GM21576 (cell line): ENCODE results near the gene NPIPA5.
"Not testable (repeated sequence)": the region's sequence is repeated elsewhere in the genome, so short reads cannot be mapped to it uniquely, and the experiment has no call there.

Experiments used
- ATAC-seq: cut with Tn5 transposase; IDR thresholded peaks from one replicate; pipeline ENCODE4 v1.9.1; 2021; ENCODE audit warnings: mild to moderate bottlenecking, moderate library complexity; ENCODE audit not compliant: unreplicated experiment

The NPIPA5 gene

DNA sequence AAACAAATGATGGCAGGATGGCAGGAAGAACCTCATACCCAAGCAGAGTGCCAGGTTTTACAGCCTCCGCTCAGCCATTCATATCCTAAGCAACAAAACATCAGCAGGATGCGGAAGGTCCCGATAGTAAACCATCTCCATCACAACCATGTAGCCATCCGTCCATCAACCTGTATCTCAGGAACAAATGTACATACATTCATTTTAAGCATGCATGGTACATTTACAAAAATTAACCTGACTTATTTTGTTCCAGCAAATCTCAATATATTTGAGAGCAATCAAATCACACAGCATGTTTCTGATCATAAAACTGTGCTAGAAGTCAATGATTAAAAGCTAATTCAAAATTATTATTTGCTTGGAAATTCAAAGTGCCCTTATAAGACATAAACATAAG lies at the start of gene NPIPA5:
TSS of gene NPIPA5 (minus strand) at position 101 of the 400 bp plus-strand sequence. CDS start at position 101, 0 bp downstream.
- ATAC-seq, result not testable (repeated sequence)

DNA sequence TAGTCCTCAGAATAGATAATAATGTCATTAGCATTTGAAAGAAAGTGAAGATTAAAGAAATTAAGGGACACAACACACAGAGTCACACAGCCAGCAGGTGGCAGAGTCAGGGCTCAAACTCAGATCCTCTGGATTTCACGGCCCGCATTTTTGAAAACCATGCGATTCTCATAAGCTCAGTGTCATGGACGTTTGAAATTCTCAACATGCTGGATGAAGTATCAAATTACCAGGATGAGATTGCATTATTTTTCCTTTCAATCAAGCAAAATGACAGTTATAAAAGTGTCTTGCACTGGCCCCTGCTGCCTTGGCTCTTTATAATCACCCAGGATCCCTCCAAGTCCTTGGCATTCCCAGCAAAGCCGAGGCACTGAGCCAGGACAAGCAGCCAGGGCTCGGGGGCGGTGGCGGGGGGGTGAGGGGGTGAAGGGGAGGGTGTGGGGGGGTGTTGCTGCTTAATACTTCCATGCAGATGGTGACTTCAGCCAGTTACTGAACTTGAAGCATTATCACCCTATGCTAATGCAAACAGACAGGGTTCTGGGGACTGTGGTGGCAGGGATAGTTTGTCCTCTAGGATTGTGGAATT lies 49.6 kb upstream of the NPIPA5 start:
- no peak for ATAC-seq

DNA sequence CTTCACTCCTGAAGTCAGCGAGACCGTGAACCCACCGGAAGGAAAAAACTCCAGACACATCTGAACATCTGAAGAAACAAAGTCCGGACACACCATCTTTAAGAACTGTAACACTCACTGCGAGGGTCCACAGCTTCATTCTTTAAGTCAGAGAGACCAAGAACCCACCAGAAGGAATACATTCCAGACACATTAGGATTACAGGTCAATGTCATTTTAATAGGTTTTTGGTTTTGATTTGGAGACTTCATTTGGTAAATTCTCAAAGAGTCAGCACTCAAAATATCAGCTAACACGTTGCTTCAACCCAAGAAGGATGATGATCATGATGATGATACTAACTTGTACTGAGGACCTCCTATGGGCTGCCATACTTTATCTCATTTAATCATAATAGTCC lies 48.7 kb upstream of the NPIPA5 start:
- ATAC-seq, result no peak

DNA sequence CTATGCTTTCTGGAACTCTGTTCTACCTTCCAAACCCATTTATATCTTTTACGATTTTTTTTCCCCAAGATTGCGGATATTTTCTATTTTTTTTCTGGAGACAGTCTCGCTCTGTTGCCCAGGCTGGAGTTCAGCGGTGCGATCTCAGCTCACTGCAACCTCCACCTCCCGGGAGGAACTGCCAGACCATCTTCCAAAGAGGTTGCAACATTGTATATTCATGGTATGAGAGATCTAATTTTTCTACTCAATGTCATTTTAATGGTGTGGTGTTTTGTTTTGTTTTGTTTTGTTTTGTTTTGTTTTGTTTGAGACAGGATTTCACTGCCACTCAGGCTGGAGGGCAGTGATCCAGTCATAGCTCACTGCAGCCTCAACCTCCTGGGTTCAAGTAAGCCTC lies 47.8 kb upstream of the NPIPA5 start:
- no peak for ATAC-seq

- no peak for ATAC-seq
Observed at GRCh38 chr16:15422222-15422621, 44.1 kb upstream of the NPIPA5 start.

DNA sequence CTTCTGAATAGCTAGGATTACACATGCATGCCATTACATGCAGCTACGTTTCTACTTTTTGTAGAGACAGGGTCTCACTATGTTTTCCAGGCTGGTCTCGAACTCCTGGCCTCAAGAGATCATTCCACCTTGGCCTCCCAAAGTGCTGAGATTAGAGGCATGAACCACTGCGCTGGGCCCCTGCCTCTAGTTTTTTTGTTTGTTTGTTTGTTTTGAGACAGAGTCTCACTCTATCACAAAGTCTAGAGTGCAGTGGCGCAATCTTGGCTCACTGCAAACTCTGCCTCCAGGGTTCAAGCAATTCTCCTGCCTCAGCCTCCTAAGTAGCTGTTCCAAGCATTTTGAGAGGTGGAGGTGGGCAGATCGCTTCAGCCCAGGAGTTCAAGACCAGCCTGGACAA lies 43.6 kb upstream of the NPIPA5 start:
- ATAC-seq, result not testable (repeated sequence)

DNA sequence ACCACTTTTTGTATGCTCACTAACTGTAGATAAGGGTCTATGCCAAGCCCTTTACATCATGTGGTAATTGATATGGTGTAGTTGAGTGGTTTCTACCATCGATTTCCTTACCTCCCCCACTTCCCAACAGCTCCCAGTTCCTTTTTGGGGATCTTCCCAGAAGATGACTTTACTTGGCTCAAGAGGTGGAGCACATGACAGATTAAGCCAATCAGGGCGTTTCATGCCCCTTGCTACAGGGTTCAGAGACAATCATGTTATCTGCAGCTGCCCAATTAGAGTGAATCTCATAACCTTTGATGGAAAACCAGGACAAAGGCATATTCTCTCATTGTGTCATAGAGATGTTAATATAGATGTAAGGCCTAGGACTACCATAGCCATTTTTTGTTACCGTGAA lies 40.1 kb upstream of the NPIPA5 start:
- ATAC-seq, result no peak

- no peak for ATAC-seq
Observed at GRCh38 chr16:15417197-15417596, 39.1 kb upstream of the NPIPA5 start.

DNA sequence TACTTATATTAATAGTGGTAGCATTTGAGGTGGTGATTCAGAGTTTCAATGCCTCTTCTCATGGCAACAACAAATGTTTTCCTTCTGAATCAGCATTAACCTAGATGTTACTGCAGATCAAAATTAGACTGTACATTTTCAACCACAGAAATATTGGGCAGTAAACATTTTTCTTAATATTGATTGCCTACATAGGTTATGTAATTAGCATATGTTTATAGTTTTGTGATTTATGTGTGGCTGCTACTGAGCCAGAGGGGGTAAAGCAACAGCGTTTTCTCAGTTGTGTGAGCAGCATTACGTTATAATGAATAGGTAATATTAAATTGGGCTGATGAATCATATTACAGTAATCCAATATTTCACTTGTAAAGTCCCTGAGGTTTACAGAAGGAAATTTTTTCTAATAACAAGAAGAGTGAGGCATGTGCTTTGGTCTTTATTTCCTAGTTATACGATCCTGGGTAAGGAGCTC lies 37.5 kb upstream of the NPIPA5 start:
- no peak for ATAC-seq

DNA sequence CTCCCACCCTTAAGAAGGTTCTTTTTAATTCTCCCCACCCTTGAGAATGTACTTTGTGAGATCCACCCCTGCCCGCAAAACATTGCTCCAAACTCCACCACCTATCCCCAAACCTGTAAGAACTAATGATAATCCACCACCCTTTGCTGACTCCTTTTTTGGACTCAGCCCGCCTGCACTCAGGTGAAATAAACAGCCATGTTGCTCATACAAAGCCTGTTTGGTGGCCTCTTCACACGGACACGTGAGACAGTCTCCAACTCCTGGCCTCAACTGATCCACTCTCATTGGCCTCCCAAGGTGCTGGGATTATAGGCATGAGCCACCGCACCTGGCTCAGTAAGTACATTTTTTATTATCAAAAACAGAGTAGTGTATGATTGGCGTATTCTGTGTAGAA lies 31.4 kb upstream of the NPIPA5 start:
- not testable (repeated sequence) for ATAC-seq

DNA sequence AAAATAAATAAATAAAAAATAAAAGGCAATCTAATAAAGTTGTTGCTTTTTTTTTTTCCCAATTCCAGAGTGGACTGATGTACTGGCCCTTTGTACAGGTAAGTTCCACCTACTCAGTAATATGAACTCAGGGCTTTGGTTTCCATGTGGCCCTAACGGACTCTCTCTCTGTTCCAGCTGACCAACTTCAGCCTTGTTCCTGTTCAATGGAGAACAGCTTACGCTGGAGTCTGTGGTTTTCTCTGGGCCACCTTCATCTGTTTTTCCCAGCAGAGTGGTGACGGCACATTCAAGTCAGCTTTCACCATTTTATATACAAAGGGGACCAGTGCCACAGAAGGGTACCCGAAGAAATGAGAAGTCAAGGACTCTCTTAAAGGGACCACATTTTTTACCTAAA lies 29.7 kb upstream of the NPIPA5 start:
- ATAC-seq, result not testable (repeated sequence)

DNA sequence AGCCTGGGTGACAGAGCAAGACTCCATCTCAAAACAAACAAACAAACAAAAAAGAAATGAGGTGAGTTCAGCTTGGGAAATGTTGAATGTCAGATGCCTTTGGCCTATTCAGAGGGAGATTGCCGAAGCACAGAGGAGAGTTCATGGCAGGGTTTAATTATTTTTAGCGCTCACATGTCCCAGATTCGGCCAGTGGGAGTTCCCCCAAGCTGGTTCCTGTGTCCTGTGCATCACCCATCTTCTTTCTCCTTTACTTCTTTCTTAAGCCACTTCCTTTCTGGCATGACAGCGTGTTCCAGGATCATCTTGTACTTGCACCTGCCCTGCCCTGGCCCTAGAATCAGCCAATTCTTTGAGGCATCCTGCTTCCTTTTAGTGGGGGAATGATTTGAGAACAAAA lies 26.7 kb upstream of the NPIPA5 start:
- ATAC-seq, result no peak

GRCh38 chr16:15404091-15404490 lies 26.0 kb upstream of the NPIPA5 start:
- ATAC-seq, result not testable (repeated sequence)

- ATAC-seq, result no peak
Observed at GRCh38 chr16:15403392-15403995, 25.4 kb upstream of the NPIPA5 start.

GRCh38 chr16:15401972-15402371 lies 23.9 kb upstream of the NPIPA5 start:
- no peak for ATAC-seq

GRCh38 chr16:15400314-15400713 lies 22.2 kb upstream of the NPIPA5 start:
- ATAC-seq, result not testable (repeated sequence)

- no peak for ATAC-seq
Observed at GRCh38 chr16:15399317-15399716, 21.2 kb upstream of the NPIPA5 start.

- no peak for ATAC-seq
Observed at GRCh38 chr16:15398618-15399316, 20.7 kb upstream of the NPIPA5 start.

DNA sequence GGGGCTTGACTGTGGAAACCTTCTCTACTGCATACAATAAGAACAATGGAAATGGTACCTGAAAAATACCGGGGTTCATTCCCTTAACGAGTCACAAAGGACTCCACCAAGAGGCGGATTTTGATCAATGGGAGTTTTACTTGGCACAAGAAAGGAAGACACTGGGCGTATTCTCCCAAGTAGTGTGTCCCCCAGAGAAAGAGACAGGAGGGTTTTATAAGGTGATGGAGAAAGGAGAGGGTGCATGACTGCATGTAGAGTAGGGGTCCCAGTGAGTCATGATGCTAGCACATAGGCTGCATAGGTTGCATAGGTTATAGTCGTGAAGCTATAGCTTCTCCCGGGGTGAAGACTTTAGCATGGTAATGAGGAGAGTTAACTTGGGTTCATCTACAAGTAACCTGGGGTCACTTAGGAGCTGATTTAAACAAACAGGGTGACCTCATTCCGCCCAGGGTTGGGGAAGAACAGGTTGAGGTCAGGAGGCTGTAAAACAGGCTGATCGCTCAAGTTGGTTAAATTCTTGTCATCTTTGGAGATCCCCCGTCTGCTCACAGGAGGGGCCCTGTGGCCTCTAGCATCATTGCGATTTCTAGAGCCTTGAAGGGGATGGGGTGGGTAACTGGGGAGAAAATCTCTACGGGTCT lies 19.0 kb upstream of the NPIPA5 start:
- no peak for ATAC-seq

DNA sequence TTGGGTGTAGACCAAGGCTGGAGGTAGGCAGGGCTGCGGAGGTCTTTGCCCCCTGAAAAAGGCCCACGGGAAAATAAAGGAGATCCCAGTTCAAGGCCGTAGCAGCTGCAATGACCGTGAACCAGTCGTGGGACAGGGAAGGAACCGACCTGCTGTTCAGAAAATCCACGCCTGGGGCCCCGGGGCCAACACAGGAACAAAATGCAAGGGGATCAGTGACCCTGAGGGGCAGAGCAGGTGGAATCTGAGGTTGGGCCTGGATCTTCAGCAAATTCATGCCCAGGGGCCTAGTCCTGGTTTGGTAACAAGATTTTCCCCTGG lies 18.4 kb upstream of the NPIPA5 start:
- ATAC-seq, result not testable (repeated sequence)

DNA sequence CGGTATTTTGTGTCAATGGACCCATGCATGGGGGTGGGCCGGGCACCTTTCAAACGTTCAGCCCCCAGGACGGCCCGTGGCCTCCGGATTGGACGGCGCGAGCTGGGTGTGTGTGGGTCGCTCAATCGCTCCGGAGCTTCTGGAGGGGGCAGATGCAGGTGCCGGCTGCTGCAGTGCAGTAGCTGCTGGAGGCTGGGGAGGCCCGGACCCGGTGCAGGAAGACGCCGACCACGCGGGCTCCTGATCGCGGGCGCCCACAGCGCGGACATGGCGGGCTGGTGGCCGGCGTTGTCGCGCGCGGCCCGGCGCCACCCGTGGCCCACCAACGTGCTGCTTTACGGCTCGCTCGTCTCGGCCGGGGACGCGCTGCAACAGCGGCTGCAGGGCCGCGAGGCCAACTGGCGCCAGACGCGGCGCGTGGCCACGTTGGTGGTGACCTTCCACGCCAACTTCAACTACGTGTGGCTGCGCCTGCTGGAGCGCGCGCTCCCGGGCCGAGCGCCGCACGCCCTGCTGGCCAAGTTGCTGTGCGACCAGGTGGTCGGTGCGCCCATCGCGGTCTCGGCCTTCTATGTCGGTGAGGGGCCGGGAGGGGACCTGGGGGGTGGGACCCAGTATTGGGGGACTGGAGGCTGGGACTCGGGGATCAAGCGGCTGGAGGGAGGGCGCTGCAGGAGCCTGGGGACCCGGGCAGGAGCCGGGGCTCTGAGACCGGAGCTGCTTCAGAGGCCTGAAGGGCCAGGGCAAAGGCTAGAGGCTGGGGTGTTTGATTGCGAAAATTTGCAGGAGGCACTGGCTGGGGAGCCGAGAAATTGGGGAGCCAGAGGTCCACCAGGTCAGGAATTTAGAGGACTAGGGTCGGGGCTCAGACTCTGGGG lies 17.8 kb upstream of the NPIPA5 start, which contains the start of gene MPV17L:
TSS of gene MPV17L (plus strand) at position 124 of the 878 bp plus-strand sequence. CDS start at position 268, 144 bp downstream.
- not testable (repeated sequence) for ATAC-seq
